Measurements from ENCODE around the gene DYNLRB1. TPM values are rescaled to one million over a fixed set of nuclear protein-coding genes. Genes with fewer than 3 reads are reported as not detected.

Gene DYNLRB1
- total and polyA plus RNA-seq, 9 of the 15 experiments (the other 6 are each of a cell fraction or from before 2014, with no cell fraction given), result 48.7 to 358 (median 121) TPM

DNA sequence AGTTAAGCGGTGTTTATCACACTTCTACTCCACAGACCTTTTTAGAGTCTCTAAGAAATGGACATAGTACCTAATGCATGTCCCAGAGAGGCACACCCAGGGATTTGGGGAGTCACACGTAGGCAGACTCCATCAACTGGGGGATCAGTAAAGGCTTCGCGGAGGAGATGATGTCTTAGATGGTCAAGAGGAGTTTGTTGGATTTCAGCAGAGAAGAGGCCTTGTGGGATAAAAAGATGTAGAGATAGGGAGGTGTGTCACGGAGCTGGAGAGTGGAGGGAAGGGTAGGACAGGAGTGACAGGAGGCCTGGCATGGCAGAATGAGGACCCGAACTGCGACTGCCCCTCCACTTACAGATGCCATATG, 9.1 kb downstream of the DYNLRB1 start (continued):
- TF ChIP-seq DMBX1 (CRISPR knock-in tag; IDR thresholded peaks at IDR 0.05; ENCODE audit: borderline replicate concordance) (no peak), MLX (CRISPR knock-in tag; conservative IDR thresholded peaks at IDR 0.05) (no peak)

- peak overlapping the region; percentile 4; the same call in 1 of the 2 replicates for H3K4me2 ChIP-seq (ENCODE audit: insufficient read depth, low read length)
- no peak overlapping the region for H2AFZ ChIP-seq (ENCODE audit: low read depth, low read length)
- ATAC-seq (no peak), DNase-seq (ENCODE audit: extremely low read depth in 1 of 4, low spot score in 3 of 4) (peak in 1 of 4 experiments; percentile 19), FAIRE-seq (peak; percentile 54)
- no peaks in the 10 kb centered on the region for H3K27me3 ChIP-seq (ENCODE audit: control insufficient read depth in 2 of 2, insufficient read depth in 2 of 2, low read length in 2 of 2)
- H3K9ac ChIP-seq (ENCODE audit: insufficient read depth in 1 of 2, low read depth in 2 of 2, low read length in 2 of 2), result peak overlapping the region in 1 of 2 experiments; percentile 57; a peak in 2 of 4 replicates
- WGBS (ENCODE audit: insufficient coverage, low coverage, missing lambda C conversion rate), result 70% methylated on average over 14 of the region's 14 CpGs
- H3K4me1 ChIP-seq (replicated peaks in 1 of 2; ENCODE audit: control insufficient read depth in 2 of 2, insufficient read depth in 2 of 2, low read length in 2 of 2), result peaks cover 15 to 17% of the 10 kb centered on the region in 2 experiments
- H3K36me3 ChIP-seq (ENCODE audit: control insufficient read depth, insufficient read depth, low read length), result peaks cover 72% of the 10 kb centered on the region
- H3K27ac ChIP-seq (ENCODE audit: extremely low read depth, low read depth, low read length), result peak overlapping the region; percentile 61; the same call in 2 of the 3 replicates
- no peaks in the 10 kb centered on the region; the same call in 1 of the 2 replicates for H3K9me3 ChIP-seq (replicated peaks; ENCODE audit: control insufficient read depth, insufficient read depth, low read depth, low read length)
- no peaks in the 10 kb centered on the region for H3K9me1 ChIP-seq (ENCODE audit: control insufficient read depth, insufficient read depth, low read length)
- ChIA-PET POLR2A (interaction anchor here (1.2 kb wide), 1 partner anchor 9 kb away, joined by 4 read pairs; the partner anchor contains the start of gene DYNLRB1), CTCF (ENCODE audit: low intra/inter-chr PET ratio) (no interaction called here)
- H4K20me1 ChIP-seq (replicated peaks; ENCODE audit: control insufficient read depth, insufficient read depth, low read length), result peaks cover 20% of the 10 kb centered on the region
- H3K4me3 ChIP-seq, result no peak overlapping the region
- intact Hi-C loops (cut with micrococcal nuclease), result no loop called here
- no TSS peak for BruUV-seq (replicated peaks)
- peaks cover 48% of the 10 kb centered on the region for H3K79me2 ChIP-seq (ENCODE audit: control insufficient read depth, insufficient read depth, low read length)
- in situ Hi-C loops (cut with MboI), result loop anchor here (10.0 kb wide), 1 partner anchor 331 kb away; no protein-coding TSS in a partner anchor
- TF ChIP-seq ZNF140 (CRISPR knock-in tag; IDR thresholded peaks at IDR 0.05), result no peak
- TF ChIP-seq ZBTB33 (CRISPR knock-in tag; IDR thresholded peaks at IDR 0.05), result peak; percentile 75; the same call in 1 of the 2 replicates
- peak in 1 of 2 experiments; percentile 83; a peak in 1 of 4 replicates for TF ChIP-seq FOXA3 (CRISPR knock-in tag; conservative IDR thresholded peaks at IDR 0.05 in 1 of 2, IDR thresholded peaks at IDR 0.05 in 1 of 2)
- peak; percentile 20; the same call in 1 of the 2 replicates for TF ChIP-seq ARID1B (IDR thresholded peaks at IDR 0.05)
- TF ChIP-seq FOSL1 (tag; conservative IDR thresholded peaks at IDR 0.05), result peak; percentile 92
- TF ChIP-seq, protein P1, sequence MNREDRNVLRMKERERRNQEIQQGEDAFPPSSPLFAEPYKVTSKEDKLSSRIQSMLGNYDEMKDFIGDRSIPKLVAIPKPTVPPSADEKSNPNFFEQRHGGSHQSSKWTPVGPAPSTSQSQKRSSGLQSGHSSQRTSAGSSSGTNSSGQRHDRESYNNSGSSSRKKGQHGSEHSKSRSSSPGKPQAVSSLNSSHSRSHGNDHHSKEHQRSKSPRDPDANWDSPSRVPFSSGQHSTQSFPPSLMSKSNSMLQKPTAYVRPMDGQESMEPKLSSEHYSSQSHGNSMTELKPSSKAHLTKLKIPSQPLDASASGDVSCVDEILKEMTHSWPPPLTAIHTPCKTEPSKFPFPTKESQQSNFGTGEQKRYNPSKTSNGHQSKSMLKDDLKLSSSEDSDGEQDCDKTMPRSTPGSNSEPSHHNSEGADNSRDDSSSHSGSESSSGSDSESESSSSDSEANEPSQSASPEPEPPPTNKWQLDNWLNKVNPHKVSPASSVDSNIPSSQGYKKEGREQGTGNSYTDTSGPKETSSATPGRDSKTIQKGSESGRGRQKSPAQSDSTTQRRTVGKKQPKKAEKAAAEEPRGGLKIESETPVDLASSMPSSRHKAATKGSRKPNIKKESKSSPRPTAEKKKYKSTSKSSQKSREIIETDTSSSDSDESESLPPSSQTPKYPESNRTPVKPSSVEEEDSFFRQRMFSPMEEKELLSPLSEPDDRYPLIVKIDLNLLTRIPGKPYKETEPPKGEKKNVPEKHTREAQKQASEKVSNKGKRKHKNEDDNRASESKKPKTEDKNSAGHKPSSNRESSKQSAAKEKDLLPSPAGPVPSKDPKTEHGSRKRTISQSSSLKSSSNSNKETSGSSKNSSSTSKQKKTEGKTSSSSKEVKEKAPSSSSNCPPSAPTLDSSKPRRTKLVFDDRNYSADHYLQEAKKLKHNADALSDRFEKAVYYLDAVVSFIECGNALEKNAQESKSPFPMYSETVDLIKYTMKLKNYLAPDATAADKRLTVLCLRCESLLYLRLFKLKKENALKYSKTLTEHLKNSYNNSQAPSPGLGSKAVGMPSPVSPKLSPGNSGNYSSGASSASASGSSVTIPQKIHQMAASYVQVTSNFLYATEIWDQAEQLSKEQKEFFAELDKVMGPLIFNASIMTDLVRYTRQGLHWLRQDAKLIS (CRISPR knock-in tag; IDR thresholded peaks at IDR 0.05), result no peak
- TF ChIP-seq, protein P2, sequence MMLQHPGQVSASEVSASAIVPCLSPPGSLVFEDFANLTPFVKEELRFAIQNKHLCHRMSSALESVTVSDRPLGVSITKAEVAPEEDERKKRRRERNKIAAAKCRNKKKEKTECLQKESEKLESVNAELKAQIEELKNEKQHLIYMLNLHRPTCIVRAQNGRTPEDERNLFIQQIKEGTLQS (IDR thresholded peaks at IDR 0.05), result peak; percentile 68
- TF ChIP-seq, protein P2 (CRISPR knock-in tag; conservative IDR thresholded peaks at IDR 0.05), result no peak
Measured at GRCh38 chr20:34525709-34526416, 9.6 kb downstream of the DYNLRB1 start.

Data from K562 (cell line).